Measurements from ENCODE around the gene CDH4.
A peak's percentile ranks its signal among the peaks of the same experiment; 100 is the strongest.

CDH4 gene

GRCh38 chr20:61739086-61739831, 487.2 kb downstream of the CDH4 start:
- no peak overlapping the region for H3K4me3 ChIP-seq (ENCODE audit: low read length)
- TF ChIP-seq CTCF (conservative IDR thresholded peaks at IDR 0.05; ENCODE audit: low read depth, low read length) = no peak
- no peak for DNase-seq (ENCODE audit: low read depth)

DNA sequence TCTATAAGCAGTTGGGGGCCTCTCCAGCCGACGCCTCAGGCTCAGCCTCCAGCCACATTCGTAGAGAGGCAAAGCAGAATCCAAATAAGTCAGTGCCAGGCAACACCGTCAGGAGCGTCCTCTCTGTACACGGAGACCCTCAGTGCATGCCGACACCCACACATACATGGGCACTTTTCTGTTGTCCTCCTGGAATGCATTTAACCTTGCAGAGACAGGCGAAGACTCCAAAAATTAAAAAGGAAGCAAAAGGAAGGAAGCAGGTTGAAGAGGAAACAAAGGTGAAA, 487.7 kb downstream of the CDH4 start:
- no peak for TF ChIP-seq CTCF (conservative IDR thresholded peaks at IDR 0.05; ENCODE audit: low read depth, low read length)
- no peak for DNase-seq (ENCODE audit: low read depth)
- H3K4me3 ChIP-seq (ENCODE audit: low read length) = no peak overlapping the region

- no peak for DNase-seq (ENCODE audit: low read depth)
- TF ChIP-seq CTCF (conservative IDR thresholded peaks at IDR 0.05; ENCODE audit: low read depth, low read length) = peak; percentile 13
- H3K4me3 ChIP-seq (ENCODE audit: low read length) = no peak overlapping the region
Measured at GRCh38 chr20:61742097-61742825, 490.2 kb downstream of the CDH4 start.

GRCh38 chr20:61743606-61744005, 491.5 kb downstream of the CDH4 start:
- TF ChIP-seq CTCF (conservative IDR thresholded peaks at IDR 0.05; ENCODE audit: low read depth, low read length) = no peak
- no peak for DNase-seq (ENCODE audit: low read depth)
- H3K4me3 ChIP-seq (ENCODE audit: low read length) = no peak overlapping the region

DNA sequence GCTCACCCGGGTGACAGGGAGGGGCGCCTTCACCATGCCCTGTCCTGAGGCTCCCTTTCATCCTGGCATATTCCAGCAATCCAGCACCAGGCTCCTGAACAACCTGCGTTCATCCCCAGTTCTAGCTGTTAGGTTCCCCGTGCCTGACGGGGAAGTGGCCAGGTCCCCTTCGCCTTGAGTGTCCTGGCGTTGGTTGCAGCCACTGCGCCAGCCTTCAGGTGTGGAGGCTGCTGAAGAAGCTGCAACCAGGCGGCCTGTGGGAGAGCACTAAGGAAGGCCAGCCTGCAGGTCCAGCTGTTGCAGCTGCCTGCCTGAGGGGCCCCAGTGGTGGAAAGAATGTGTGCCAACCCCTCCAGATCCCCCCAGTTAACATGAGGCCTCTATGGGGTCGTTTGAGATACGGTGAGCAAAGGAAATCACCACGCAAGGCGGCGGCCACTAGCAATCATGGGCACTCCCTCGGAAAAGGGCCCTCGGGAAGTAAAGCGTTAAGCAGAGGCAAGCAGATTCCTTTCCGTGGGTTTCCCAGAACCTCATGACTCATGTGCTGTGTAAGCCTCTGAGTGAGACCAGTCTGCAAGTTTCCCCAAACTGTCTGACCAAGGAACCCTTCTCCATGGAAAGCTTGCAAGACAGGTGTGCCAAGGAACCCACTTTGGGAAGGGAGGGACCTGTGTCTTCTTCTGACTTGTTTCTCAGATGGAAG, 492.8 kb downstream of the CDH4 start:
- no peak overlapping the region for H3K4me3 ChIP-seq (ENCODE audit: low read length)
- TF ChIP-seq CTCF (conservative IDR thresholded peaks at IDR 0.05; ENCODE audit: low read depth, low read length) = no peak
- peak; percentile 30 for DNase-seq (ENCODE audit: low read depth)

DNA sequence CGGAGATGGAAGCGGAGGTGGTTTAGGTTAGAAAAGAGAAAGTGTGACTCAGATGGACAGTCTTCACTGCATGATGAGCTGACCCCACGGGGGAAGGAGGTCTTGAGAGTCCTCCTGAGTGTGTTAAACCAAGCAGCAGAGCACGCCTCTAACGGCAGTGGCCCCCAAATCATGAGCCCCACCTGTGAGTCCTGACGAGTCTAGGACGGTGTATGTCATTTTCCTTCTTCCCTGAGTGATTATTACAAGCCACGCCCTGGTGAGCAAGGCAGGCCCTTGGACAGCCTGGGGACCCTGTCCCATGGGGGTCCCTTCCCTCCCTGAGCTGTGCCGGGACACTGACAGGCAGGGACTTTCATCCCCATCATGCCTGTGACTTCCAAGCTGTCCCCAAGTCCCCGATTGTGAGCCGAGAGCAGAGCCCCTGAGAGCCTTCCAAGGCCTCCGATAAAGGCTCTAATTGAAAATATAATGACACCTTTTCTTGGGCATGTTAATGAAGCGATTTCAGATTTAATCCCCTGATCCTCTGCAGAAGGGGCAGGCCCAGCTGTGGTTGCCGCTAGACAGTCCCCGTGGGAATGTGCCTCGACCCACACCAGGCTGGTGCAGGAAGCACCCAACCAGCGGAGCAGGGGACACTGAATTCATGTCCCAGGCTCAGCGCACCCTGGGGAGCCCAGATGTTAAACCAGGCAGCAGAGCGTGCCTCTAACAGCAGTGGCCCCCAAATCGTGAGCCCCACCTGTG, 493.5 kb downstream of the CDH4 start:
- TF ChIP-seq CTCF (conservative IDR thresholded peaks at IDR 0.05; ENCODE audit: low read depth, low read length) = no peak
- no peak overlapping the region for H3K4me3 ChIP-seq (ENCODE audit: low read length)
- DNase-seq (ENCODE audit: low read depth) = no peak
